Fibroblast of upper back skin (primary cell): ENCODE measurements around the gene STARD4.

Experiments used
- DNase-seq: peaks from one replicate; pipeline ENCODE4 v3.0.0-alpha.2; 2013

Gene STARD4

GRCh38 chr5:111469293-111469896 is 42.9 kb downstream of the STARD4 start:
- DNase-seq: no peak

GRCh38 chr5:111463311-111463710 is 49.0 kb downstream of the STARD4 start:
- no peak for DNase-seq

- DNase-seq: no peak
Measured at GRCh38 chr5:111461934-111462333, 50.4 kb downstream of the STARD4 start.

- DNase-seq: peak; percentile 34
Measured at GRCh38 chr5:111461255-111461671, 51.1 kb downstream of the STARD4 start.

GRCh38 chr5:111454776-111455175 is 57.6 kb downstream of the STARD4 start:
- no peak for DNase-seq

- DNase-seq: peak; percentile 72
Measured at GRCh38 chr5:111454198-111454622, 58.1 kb downstream of the STARD4 start.

- DNase-seq: peak; percentile 83
Measured at GRCh38 chr5:111453747-111454146, 58.6 kb downstream of the STARD4 start.

GRCh38 chr5:111453295-111453694 is 59.0 kb downstream of the STARD4 start:
- peak; percentile 61 for DNase-seq

GRCh38 chr5:111447822-111448221 is 64.5 kb downstream of the STARD4 start:
- DNase-seq: no peak

GRCh38 chr5:111447099-111447498 is 65.2 kb downstream of the STARD4 start:
- DNase-seq: peak; percentile 23
